Upper lobe of right lung (tissue), 1 donor: ENCODE measurements around the gene GEMIN7. TPM values are rescaled to one million over a fixed set of nuclear protein-coding genes. Genes with fewer than 3 reads are reported as not detected.

ENCODE experiments used
- ATAC-seq: fragments of 200-7000 bp; cut with Tn5 transposase; one replicate; pipeline ENCODE4 v1.9.1; 2020; ENCODE audit warnings: mild to moderate bottlenecking, moderate library complexity
- DNase-seq: peaks from one replicate; pipeline ENCODE4 v3.0.0-alpha.2; 2020
- H3K27ac ChIP-seq: fragments of 200-600 bp; one replicate; pipeline ENCODE4 v1.8.0; 2022
- H3K27me3 ChIP-seq: fragments of 200-600 bp; one replicate; pipeline ENCODE4 v1.8.0; 2022; ENCODE audit warnings: mild to moderate bottlenecking
- H3K36me3 ChIP-seq: fragments of 200-600 bp; one replicate; pipeline ENCODE4 v1.8.0; 2022
- H3K4me1 ChIP-seq: fragments of 200-600 bp; one replicate; pipeline ENCODE4 v1.8.0; 2022
- H3K4me3 ChIP-seq: fragments of 200-600 bp; one replicate; pipeline ENCODE4 v1.8.0; 2022; ENCODE audit warnings: mild to moderate bottlenecking
- H3K9me3 ChIP-seq: fragments of 200-600 bp; one replicate; pipeline ENCODE4 v1.8.0; 2022
- CTCF ChIP-seq: fragments of 200-600 bp; IDR thresholded peaks from one replicate; pipeline ENCODE4 v1.8.0; 2022; ENCODE audit warnings: antibody characterized with exemption
- intact Hi-C: fragments of 100-400 bp; cut with DNase I; formaldehyde crosslinking; loops from one replicate; pipeline ENCODE4 v1.11.0; 2022
- total RNA-seq: library from RNA; stranded (reverse); fragmentation: NEBNext Ultra II Directional; extraction: Animal tissue kit (Norgen Biotek cat#: 25700); gene quantifications from one replicate; pipeline ENCODE4 v1.2.1, GENCODE V29; 2021
- donor health status: DM: no; HTN: yes; CAD: no; lungs with severe emphysema.

GEMIN7 gene
- total RNA-seq, 1 donor from 2014 or later: 14.9 TPM

DNA sequence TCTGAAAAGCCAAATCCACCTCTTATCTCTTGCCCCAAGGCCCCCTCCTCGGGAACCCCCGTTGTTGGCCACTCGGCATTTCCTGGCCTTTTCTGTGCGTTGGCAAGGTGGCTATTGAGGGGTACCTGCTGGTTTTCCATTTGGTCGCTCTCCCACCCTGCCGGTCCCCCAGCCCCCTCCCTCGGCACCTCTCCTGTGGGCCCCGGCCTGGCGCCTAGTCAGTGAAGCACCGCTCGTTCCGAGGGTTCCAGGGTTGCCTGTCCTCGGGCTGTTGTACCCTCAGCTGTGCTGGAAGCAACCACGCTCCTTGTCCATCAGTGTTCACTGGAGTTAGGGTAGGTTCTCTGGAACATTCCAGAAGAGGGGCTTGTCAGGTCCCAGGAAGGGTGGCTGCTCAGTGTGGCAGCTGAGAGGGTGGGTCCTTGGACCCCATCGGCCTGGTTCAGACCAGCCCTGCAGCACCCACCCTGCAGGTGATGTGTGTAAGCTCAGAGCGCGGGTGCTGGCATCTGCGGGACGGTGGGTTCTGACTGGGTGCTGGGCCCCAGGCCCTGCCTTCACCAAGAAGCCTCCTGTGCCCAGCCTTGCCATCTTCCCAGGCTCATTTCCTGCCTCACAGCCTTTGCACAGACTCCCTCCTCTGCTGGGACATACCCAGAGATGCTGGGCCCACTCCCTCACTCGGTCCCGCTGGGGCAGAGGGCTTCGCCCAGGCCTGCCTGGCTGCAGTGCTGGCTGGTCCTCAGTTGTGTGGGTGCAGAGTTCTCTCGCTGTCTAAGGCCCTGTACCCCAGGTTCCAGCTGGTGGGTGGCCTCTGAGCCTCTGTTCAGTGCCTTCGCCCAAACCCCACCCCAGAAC is 60.5 kb downstream of the GEMIN7 start:
- DNase-seq (no peak), ATAC-seq (no peak)
- H3K4me1 ChIP-seq: no peaks in the 10 kb centered on the region
- peaks cover 16% of the 10 kb centered on the region for H3K36me3 ChIP-seq
- intact Hi-C loops: no loop called here
- TF ChIP-seq CTCF: no peak
- H3K27ac ChIP-seq: no peak overlapping the region
- no peaks in the 10 kb centered on the region for H3K27me3 ChIP-seq
- no peaks in the 10 kb centered on the region for H3K9me3 ChIP-seq
- H3K4me3 ChIP-seq: no peak overlapping the region

DNA sequence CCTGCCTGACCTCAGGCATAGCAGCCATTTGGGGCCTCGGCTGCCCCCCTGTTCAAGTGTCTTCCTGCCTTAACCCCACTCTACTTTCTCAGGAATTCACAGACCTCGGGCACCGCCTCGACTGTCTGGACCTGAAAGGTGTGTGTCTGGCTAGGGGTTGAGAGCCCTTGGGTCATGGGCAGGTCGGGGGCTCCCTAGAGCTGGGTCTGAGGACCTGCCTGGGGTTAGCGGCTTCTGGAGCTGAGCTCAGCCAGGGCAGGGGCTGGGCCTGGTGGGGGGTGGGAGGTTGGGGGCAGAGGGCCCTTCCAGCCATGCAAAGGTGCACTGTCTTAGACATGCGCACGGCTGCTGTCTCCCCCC is 61.1 kb downstream of the GEMIN7 start:
- H3K9me3 ChIP-seq: no peaks in the 10 kb centered on the region
- no peak overlapping the region for H3K4me3 ChIP-seq
- ATAC-seq (no peak), DNase-seq (no peak)
- H3K36me3 ChIP-seq: peaks cover 21% of the 10 kb centered on the region
- intact Hi-C loops: no loop called here
- no peak overlapping the region for H3K27ac ChIP-seq
- no peaks in the 10 kb centered on the region for H3K4me1 ChIP-seq
- H3K27me3 ChIP-seq: no peaks in the 10 kb centered on the region
- no peak for TF ChIP-seq CTCF

DNA sequence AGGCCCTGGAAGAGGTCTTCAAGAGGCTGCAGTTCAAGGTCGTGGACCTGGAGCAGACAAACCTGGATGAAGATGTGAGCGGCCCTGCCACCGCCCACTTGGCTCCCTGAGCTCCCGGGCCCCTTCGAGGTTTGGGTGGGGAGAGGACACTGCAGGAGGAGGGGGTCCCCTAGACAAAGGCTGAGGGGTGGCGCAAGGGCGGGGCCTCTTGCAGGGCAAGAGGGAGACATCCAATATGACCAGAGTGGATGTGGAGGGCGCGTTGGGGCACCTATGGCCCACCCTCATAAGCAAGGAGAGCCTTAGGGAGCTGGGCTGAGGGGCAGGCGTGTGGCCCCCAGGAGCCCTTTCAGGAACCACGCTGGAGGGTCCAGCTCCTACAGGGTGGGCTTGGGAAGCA is 61.5 kb downstream of the GEMIN7 start:
- Histone ChIP-seq H3K27me3 (no peaks in the 10 kb centered on the region), H3K9me3 (no peaks in the 10 kb centered on the region), H3K36me3 (peaks cover 25% of the 10 kb centered on the region), H3K27ac (no peak overlapping the region), H3K4me1 (no peaks in the 10 kb centered on the region), H3K4me3 (no peak overlapping the region)
- no peak for DNase-seq
- ATAC-seq: no peak
- intact Hi-C loops: no loop called here
- no peak for TF ChIP-seq CTCF

Other genes starting within 250 kb of the GEMIN7 start
- 108 TPM for gene NECTIN2, start 233.0 kb upstream of the GEMIN7 start, total RNA-seq
- 52.4 TPM for gene TOMM40, start 188.0 kb upstream of the GEMIN7 start, total RNA-seq
- gene APOE, start 173.5 kb upstream of the GEMIN7 start, total RNA-seq: 565 TPM
- gene APOC1, start 164.7 kb upstream of the GEMIN7 start, total RNA-seq: 558 TPM
- not detected for gene APOC4, start 137.0 kb upstream of the GEMIN7 start, total RNA-seq
- gene APOC2, start 133.2 kb upstream of the GEMIN7 start, total RNA-seq: 33.9 TPM
- 103 TPM for gene CLPTM1, start 123.9 kb upstream of the GEMIN7 start, total RNA-seq
- 17.5 TPM for gene RELB, start 77.8 kb upstream of the GEMIN7 start, total RNA-seq
- gene CLASRP, start 40.2 kb upstream of the GEMIN7 start, total RNA-seq: 83.7 TPM
- gene ZNF296, start 2.8 kb upstream of the GEMIN7 start, total RNA-seq: 1.7 TPM
- gene PPP1R37, start 13.9 kb downstream of the GEMIN7 start, total RNA-seq: 31.1 TPM
- not detected for gene NKPD1, start 81.7 kb downstream of the GEMIN7 start, total RNA-seq
- 16.9 TPM for gene TRAPPC6A, start 99.0 kb downstream of the GEMIN7 start, total RNA-seq
- 17.8 TPM for gene BLOC1S3, start 99.5 kb downstream of the GEMIN7 start, total RNA-seq
- 11.9 TPM for gene EXOC3L2, start 166.1 kb downstream of the GEMIN7 start, total RNA-seq
- 30.0 TPM for gene MARK4, start 172.0 kb downstream of the GEMIN7 start, total RNA-seq
- 0.41 TPM for gene CKM, start 243.6 kb downstream of the GEMIN7 start, total RNA-seq